Ecto neural progenitor cell (in vitro differentiated cells): Measurements from ENCODE around the gene TRNT1.

ENCODE experiments used
- DNase-seq: peaks from one replicate; pipeline ENCODE4 v3.0.0-alpha.2; 2018; ENCODE audit warnings: low spot score

The TRNT1 gene

GRCh38 chr3:3178498-3179328 lies 52.0 kb downstream of the TRNT1 start:
- DNase-seq = no peak

GRCh38 chr3:3179407-3180094 lies 52.8 kb downstream of the TRNT1 start, which contains the start of gene CRBN:
Gene CRBN, minus strand, starts transcription at chr3:3179691. Its CDS starts 4 bp downstream, at chr3:3179687.
- DNase-seq = peak; percentile 91

GRCh38 chr3:3180456-3180855 lies 53.7 kb downstream of the TRNT1 start:
- no peak for DNase-seq

- DNase-seq = no peak
These were observed 58.1 kb downstream of the TRNT1 start for GRCh38 chr3:3184876-3185275.

- DNase-seq = no peak
These were observed 62.5 kb downstream of the TRNT1 start for GRCh38 chr3:3189102-3189727.

GRCh38 chr3:3189961-3190360 lies 63.2 kb downstream of the TRNT1 start:
- no peak for DNase-seq

GRCh38 chr3:3191675-3192285 lies 65.0 kb downstream of the TRNT1 start:
- DNase-seq = no peak

- no peak for DNase-seq
These were observed 65.5 kb downstream of the TRNT1 start for GRCh38 chr3:3192286-3192675.

GRCh38 chr3:3194861-3195260 lies 68.1 kb downstream of the TRNT1 start:
- no peak for DNase-seq

- DNase-seq = peak; percentile 51
These were observed 69.6 kb downstream of the TRNT1 start for GRCh38 chr3:3196148-3196861.
